HG03439 (cell line): ENCODE data around the gene TNNC2.

ENCODE experiments used
- ATAC-seq: cut with Tn5 transposase; IDR thresholded peaks from one replicate; pipeline ENCODE4 v1.9.1; 2021; ENCODE audit warnings: mild to moderate bottlenecking, moderate library complexity; ENCODE audit not compliant: unreplicated experiment

The TNNC2 gene

GRCh38 chr20:45782890-45783289 lies 44.2 kb downstream of the TNNC2 start:
- ATAC-seq, result no peak

DNA sequence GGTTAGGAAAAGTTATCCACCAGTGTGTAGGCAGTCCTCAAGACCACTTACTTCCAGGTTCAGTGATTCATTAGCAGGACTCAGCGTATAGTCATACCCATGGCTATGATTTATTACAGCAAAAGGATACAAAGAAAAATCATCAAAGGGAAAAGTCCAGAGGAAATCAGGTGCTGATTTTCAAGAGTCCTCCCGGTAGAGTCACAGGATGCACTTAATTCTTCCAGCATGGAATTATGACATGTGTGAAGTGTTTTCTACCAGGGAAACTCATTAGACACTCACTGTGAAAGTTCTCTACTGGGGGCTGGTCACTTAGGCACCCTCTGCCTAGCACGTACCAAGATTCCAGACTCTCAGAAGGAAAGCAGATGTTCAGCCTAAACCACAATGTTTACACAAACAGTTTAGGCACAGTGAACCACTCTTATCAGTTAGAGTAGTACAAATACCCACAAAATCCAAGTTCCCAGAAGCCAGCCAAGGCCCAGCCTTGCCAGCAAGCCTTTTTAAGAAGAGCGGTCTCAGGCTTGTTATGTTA lies 45.7 kb downstream of the TNNC2 start:
- no peak for ATAC-seq

DNA sequence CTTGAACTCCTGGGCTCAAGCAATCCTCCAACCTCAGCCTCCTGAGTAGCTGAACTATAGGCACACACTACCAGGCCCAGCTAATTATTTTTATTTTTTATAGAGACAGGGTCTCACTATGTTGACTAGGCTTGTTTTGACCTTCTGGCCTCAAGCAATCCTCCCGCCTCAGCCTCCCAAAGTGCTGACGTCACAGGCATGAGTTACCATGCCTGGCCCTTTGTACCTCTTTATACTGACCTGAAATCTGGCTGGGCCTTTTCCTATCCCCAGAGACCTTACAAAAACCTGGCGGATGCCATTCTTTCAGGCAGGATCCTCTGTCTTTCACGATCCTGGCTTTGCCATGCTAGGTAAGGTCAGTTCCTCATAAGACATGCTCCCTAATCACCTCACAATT lies 47.0 kb downstream of the TNNC2 start:
- no peak for ATAC-seq

DNA sequence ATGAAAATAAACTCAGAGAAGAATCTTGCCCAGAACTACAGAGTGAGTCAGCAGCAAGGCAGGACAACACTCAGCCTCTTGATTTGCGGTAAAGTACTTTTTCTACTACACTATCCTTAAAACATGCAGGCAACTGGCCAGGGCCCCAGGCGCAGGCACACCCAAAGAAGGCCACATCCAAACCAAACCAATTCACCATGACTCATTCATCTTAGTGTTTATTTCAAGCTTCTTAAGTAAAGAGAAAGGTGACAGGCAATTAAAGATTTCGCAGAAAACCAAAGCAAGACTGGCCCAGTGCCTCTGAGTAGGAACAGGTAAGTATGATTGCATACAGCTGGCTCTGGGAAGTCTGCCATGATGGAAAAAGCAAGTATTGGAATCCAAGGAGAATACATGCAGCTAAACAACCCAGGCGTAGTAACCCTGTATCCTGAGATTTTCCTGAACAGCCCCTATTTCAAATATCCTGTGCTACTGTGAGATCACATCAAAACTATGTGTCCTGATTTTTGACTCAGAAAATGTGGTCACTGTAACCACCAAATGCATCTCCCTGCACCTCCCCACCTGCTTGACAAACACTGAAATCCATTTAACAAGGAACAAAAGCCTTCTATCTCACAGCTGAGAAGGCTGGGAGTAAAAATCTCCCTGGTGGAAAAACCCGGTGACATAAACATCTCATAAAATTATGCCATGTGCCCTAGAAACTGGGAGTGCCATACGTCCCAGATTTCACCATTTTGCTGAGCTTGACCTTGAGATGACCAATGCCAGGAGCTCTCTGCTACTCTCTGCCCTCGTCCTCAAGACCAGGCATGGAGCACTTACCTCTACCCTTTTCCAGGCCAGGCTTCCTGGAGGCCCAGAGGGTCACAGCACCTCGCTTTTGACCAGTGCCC lies 47.8 kb downstream of the TNNC2 start:
- ATAC-seq, result no peak

DNA sequence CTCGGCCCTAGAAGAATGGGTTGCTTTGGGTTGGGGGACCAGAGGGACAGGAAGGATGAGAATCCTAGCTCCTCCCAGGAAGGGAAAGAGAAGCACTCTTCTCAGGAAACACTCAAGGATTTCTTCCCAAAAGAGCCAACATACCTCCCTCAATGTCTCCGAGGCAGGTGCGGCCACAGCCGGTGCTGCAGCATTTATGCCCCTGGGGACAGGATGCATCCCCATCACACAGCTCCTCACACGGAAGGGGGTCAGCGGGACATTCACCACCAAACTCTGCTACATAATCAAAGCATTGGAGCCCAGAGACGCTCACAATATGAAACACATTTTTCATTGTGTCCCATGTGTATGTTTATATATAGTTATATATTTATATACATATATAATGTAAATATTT lies 50.2 kb downstream of the TNNC2 start:
- no peak for ATAC-seq

DNA sequence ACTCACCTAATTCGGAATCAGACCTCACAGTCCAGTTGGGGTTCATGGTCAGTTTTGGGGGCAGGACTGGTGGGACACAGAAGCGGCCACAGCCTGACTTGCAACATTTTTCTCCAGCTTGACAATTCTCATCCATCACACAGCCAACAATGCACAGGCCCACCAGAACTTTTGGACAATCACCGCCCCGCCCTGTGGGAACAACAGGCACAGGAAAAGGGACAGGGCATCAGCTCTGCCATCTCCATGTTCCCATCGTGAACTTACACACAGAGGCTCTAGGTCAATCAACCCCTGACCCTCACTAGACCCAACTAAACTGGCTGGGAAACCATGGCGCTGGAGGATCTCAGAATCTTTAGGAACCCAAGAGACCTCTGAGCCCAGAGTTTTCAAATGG lies 51.7 kb downstream of the TNNC2 start:
- no peak for ATAC-seq

GRCh38 chr20:45774945-45775344 lies 52.2 kb downstream of the TNNC2 start:
- no peak for ATAC-seq
